Panc1 (cell line): ENCODE measurements around the gene ATF2.

Experiments used
- POLR2AphosphoS5 ChIP-seq: IDR thresholded peaks from 2 replicates; pipeline ENCODE4 v1.6.1; 2012; ENCODE audit warnings: mild to moderate bottlenecking, low read depth, low read length, moderate library complexity
- TF ChIP-seq, protein P1 (sequence below): fragments of 450-650 bp; IDR thresholded peaks from 2 replicates; pipeline ENCODE4 v1.5.1; 2017; ENCODE audit warnings: mild to moderate bottlenecking
- TF ChIP-seq, protein P2 (sequence below), 2 experiments: IDR thresholded peaks; 2 replicates each; pipeline ENCODE4 v1.6.1; 2011 to 2012; ENCODE audit warnings: low read depth in 2 of 2, control low read depth in 1 of 2, low read length in 1 of 2, mild to moderate bottlenecking in 1 of 2, moderate library complexity in 1 of 2; ENCODE audit not compliant: insufficient read depth in 1 of 2

DNA sequence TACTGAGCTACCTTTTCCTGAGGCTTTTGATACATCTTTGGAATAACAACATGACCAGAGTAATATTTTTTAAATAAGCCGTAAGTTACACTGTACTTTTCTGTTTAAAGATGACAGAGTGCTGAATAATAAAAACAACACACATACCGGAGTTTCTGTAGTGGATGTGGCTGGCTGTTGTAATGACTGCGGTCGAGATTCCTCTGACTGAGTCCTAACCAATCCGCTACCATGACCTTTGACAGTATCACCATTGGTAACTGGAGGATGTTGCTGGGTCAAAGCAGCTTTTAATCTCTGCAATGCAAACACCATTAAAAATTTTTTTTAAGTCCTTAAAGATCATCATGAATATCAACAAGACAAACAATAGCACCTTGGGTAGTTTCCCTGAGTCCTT is 70.7 kb downstream of the ATF2 start:
- TF ChIP-seq, protein P1, sequence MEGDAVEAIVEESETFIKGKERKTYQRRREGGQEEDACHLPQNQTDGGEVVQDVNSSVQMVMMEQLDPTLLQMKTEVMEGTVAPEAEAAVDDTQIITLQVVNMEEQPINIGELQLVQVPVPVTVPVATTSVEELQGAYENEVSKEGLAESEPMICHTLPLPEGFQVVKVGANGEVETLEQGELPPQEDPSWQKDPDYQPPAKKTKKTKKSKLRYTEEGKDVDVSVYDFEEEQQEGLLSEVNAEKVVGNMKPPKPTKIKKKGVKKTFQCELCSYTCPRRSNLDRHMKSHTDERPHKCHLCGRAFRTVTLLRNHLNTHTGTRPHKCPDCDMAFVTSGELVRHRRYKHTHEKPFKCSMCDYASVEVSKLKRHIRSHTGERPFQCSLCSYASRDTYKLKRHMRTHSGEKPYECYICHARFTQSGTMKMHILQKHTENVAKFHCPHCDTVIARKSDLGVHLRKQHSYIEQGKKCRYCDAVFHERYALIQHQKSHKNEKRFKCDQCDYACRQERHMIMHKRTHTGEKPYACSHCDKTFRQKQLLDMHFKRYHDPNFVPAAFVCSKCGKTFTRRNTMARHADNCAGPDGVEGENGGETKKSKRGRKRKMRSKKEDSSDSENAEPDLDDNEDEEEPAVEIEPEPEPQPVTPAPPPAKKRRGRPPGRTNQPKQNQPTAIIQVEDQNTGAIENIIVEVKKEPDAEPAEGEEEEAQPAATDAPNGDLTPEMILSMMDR = no peak
- TF ChIP-seq POLR2AphosphoS5 = no peak
- TF ChIP-seq, protein P2, sequence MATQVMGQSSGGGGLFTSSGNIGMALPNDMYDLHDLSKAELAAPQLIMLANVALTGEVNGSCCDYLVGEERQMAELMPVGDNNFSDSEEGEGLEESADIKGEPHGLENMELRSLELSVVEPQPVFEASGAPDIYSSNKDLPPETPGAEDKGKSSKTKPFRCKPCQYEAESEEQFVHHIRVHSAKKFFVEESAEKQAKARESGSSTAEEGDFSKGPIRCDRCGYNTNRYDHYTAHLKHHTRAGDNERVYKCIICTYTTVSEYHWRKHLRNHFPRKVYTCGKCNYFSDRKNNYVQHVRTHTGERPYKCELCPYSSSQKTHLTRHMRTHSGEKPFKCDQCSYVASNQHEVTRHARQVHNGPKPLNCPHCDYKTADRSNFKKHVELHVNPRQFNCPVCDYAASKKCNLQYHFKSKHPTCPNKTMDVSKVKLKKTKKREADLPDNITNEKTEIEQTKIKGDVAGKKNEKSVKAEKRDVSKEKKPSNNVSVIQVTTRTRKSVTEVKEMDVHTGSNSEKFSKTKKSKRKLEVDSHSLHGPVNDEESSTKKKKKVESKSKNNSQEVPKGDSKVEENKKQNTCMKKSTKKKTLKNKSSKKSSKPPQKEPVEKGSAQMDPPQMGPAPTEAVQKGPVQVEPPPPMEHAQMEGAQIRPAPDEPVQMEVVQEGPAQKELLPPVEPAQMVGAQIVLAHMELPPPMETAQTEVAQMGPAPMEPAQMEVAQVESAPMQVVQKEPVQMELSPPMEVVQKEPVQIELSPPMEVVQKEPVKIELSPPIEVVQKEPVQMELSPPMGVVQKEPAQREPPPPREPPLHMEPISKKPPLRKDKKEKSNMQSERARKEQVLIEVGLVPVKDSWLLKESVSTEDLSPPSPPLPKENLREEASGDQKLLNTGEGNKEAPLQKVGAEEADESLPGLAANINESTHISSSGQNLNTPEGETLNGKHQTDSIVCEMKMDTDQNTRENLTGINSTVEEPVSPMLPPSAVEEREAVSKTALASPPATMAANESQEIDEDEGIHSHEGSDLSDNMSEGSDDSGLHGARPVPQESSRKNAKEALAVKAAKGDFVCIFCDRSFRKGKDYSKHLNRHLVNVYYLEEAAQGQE (IDR thresholded peaks at IDR 0.05; ENCODE audit: insufficient read depth in 1 of 2, low read depth in 2 of 2, low read length in 1 of 2) = no peak
